ENCODE results near the gene DNMT1. TPM values are rescaled to one million over a fixed set of nuclear protein-coding genes. Genes with fewer than 3 reads are reported as not detected.

DNMT1 gene
- total RNA-seq, 1 donor = 56.1 TPM

- H3K4me3 ChIP-seq (ENCODE audit: low read depth, low read length) = no peak overlapping the region
- TF ChIP-seq CTCF (IDR thresholded peaks at IDR 0.05; ENCODE audit: insufficient read depth, low read depth, low read length) = no peak
- DNase-seq (ENCODE audit: low read depth) = no peak
These were observed 51.1 kb downstream of the DNMT1 start for GRCh38 chr19:10143681-10144080.

- DNase-seq (ENCODE audit: low read depth) = no peak
- H3K4me3 ChIP-seq (ENCODE audit: low read depth, low read length) = no peak overlapping the region
- TF ChIP-seq CTCF (IDR thresholded peaks at IDR 0.05; ENCODE audit: insufficient read depth, low read depth, low read length) = no peak
These were observed 51.9 kb downstream of the DNMT1 start for GRCh38 chr19:10142701-10143375.

- no peak overlapping the region for H3K4me3 ChIP-seq (ENCODE audit: low read depth, low read length)
- no peak for TF ChIP-seq CTCF (IDR thresholded peaks at IDR 0.05; ENCODE audit: insufficient read depth, low read depth, low read length)
- no peak for DNase-seq (ENCODE audit: low read depth)
These were observed 52.8 kb downstream of the DNMT1 start for GRCh38 chr19:10141973-10142372.

GRCh38 chr19:10141479-10141878 lies 53.3 kb downstream of the DNMT1 start:
- H3K4me3 ChIP-seq (ENCODE audit: low read depth, low read length) = no peak overlapping the region
- DNase-seq (ENCODE audit: low read depth) = no peak
- TF ChIP-seq CTCF (IDR thresholded peaks at IDR 0.05; ENCODE audit: insufficient read depth, low read depth, low read length) = no peak

- no peak for TF ChIP-seq CTCF (IDR thresholded peaks at IDR 0.05; ENCODE audit: insufficient read depth, low read depth, low read length)
- no peak overlapping the region for H3K4me3 ChIP-seq (ENCODE audit: low read depth, low read length)
- no peak for DNase-seq (ENCODE audit: low read depth)
These were observed 54.8 kb downstream of the DNMT1 start for GRCh38 chr19:10139952-10140351.

GRCh38 chr19:10138879-10139795 lies 55.6 kb downstream of the DNMT1 start:
- H3K4me3 ChIP-seq (ENCODE audit: low read depth, low read length) = no peak overlapping the region
- TF ChIP-seq CTCF (IDR thresholded peaks at IDR 0.05; ENCODE audit: insufficient read depth, low read depth, low read length) = no peak
- no peak for DNase-seq (ENCODE audit: low read depth)
